Vagina (tissue), 2 donors: ENCODE results near the gene DVL2. TPM values are rescaled to one million over a fixed set of nuclear protein-coding genes. Genes with fewer than 3 reads are reported as not detected.
A peak's percentile ranks its signal among the peaks of the same experiment; 100 is the strongest.

Experiments used
- DNase-seq, 2 donors: peaks; one replicate each; pipeline ENCODE4 v3.0.0-alpha.2; 2017; ENCODE audit errors: extremely low spot score in 2 of 2
- H3K27ac ChIP-seq: fragments of 200-600 bp; sonication (generic); one replicate; pipeline ENCODE4 v1.5.1; 2019
- H3K27me3 ChIP-seq: fragments of 200-600 bp; sonication (generic); one replicate; pipeline ENCODE4 v1.5.1; 2019
- H3K36me3 ChIP-seq, 2 donors: fragments of 200-600 bp; sonication (generic); one replicate each; pipeline ENCODE4 v1.5.1; 2017 to 2019
- H3K4me1 ChIP-seq: fragments of 200-600 bp; sonication (generic); one replicate; pipeline ENCODE4 v1.5.1; 2019
- H3K4me3 ChIP-seq, 2 donors: fragments of 200-600 bp; sonication (generic); 1 replicate in 1 of 2; 2 replicates in 1 of 2; pipeline ENCODE4 v1.5.1; 2016 to 2019
- H3K9me3 ChIP-seq: fragments of 200-600 bp; sonication (generic); one replicate; pipeline ENCODE4 v1.5.1; 2019
- CTCF ChIP-seq, 3 experiments: fragments of 450-650 bp in 2 of 3; fragments of 200-600 bp in 1 of 3; sonication (generic) in 1 of 3; IDR thresholded peaks; one replicate each; pipeline ENCODE4 v1.5.1; 2017 to 2019; ENCODE audit warnings: antibody characterized with exemption in 3 of 3, mild to moderate bottlenecking in 2 of 3, moderate library complexity in 2 of 3
- POLR2A ChIP-seq, 2 donors: fragments of 450-650 bp; IDR thresholded peaks; one replicate each; pipeline ENCODE4 v1.6.1; 2017; ENCODE audit warnings: antibody characterized with exemption in 2 of 2, mild to moderate bottlenecking in 2 of 2, moderate library complexity in 2 of 2
- POLR2AphosphoS5 ChIP-seq, 2 donors: sonication (generic); formaldehyde crosslinking; IDR thresholded peaks; one replicate each; pipeline ENCODE4 v1.9.0; 2017; ENCODE audit warnings: antibody characterized with exemption in 2 of 2, mild to moderate bottlenecking in 2 of 2, low read depth in 1 of 2; ENCODE audit not compliant: insufficient read depth in 1 of 2
- intact Hi-C: fragments of 100-400 bp; cut with DNase I; formaldehyde crosslinking; loops from one replicate; pipeline ENCODE4 v1.15.1; 2023
- total RNA-seq: library from RNA; depleted of rRNA; stranded (reverse); fragments of >200 nt; gene quantifications from one replicate; pipeline ENCODE4 v1.2.3, GENCODE V29; 2016

The DVL2 gene
- total RNA-seq, 1 donor from 2014 or later: 53.0 TPM

GRCh38 chr17:7218758-7219157 is 15.6 kb downstream of the DVL2 start:
- no peak for TF ChIP-seq POLR2A (IDR thresholded peaks at IDR 0.05)
- TF ChIP-seq CTCF (IDR thresholded peaks at IDR 0.05): no peak
- TF ChIP-seq POLR2AphosphoS5 (IDR thresholded peaks at IDR 0.05; ENCODE audit: insufficient read depth in 1 of 2, low read depth in 1 of 2): no peak
- H3K4me1 ChIP-seq: peaks cover 79% of the 10 kb centered on the region

GRCh38 chr17:7218166-7218565 is 16.2 kb downstream of the DVL2 start:
- Histone ChIP-seq H3K4me1 (peaks cover 81% of the 10 kb centered on the region), H3K27ac (peak overlapping the region; percentile 99), H3K9me3 (no peaks in the 10 kb centered on the region), H3K4me3 (peak overlapping the region; percentile 54 to 55), H3K27me3 (no peaks in the 10 kb centered on the region), H3K36me3 (peaks cover 0 to 8% of the 10 kb centered on the region in 2 donors)
- TF ChIP-seq POLR2AphosphoS5 (IDR thresholded peaks at IDR 0.05; ENCODE audit: insufficient read depth in 1 of 2, low read depth in 1 of 2) (no peak), CTCF (IDR thresholded peaks at IDR 0.05) (no peak)
- DNase-seq: no peak
- intact Hi-C loops: no loop called here

More at GRCh38 chr17:7218758-7219157, 15.6 kb downstream of the DVL2 start:
- intact Hi-C loops: no loop called here
- Histone ChIP-seq H3K27me3 (no peaks in the 10 kb centered on the region), H3K4me3 (no peak overlapping the region), H3K36me3 (peaks cover 0 to 14% of the 10 kb centered on the region in 2 donors), H3K27ac (peak overlapping the region; percentile 99), H3K9me3 (no peaks in the 10 kb centered on the region)
- DNase-seq: no peak

GRCh38 chr17:7217113-7217987 is 17.0 kb downstream of the DVL2 start:
- DNase-seq: no peak
- no peak for TF ChIP-seq POLR2AphosphoS5 (IDR thresholded peaks at IDR 0.05; ENCODE audit: insufficient read depth in 1 of 2, low read depth in 1 of 2)
- no peaks in the 10 kb centered on the region for H3K9me3 ChIP-seq
- peak overlapping the region; percentile 99 for H3K27ac ChIP-seq
- no peaks in the 10 kb centered on the region for H3K27me3 ChIP-seq
- peak overlapping the region; percentile 54 to 55 for H3K4me3 ChIP-seq
- intact Hi-C loops: no loop called here
- peaks cover 76% of the 10 kb centered on the region for H3K4me1 ChIP-seq
- H3K36me3 ChIP-seq: no peaks in the 10 kb centered on the region

GRCh38 chr17:7216242-7217112 is 17.8 kb downstream of the DVL2 start:
- Histone ChIP-seq H3K4me1 (peaks cover 73% of the 10 kb centered on the region), H3K27me3 (no peaks in the 10 kb centered on the region), H3K9me3 (no peaks in the 10 kb centered on the region), H3K36me3 (no peaks in the 10 kb centered on the region), H3K27ac (peak overlapping the region; percentile 99), H3K4me3 (peak overlapping the region; percentile 54 to 55)
- intact Hi-C loops: no loop called here
- no peak for DNase-seq
- TF ChIP-seq POLR2A (IDR thresholded peaks at IDR 0.05) (no peak), CTCF (IDR thresholded peaks at IDR 0.05) (no peak), POLR2AphosphoS5 (IDR thresholded peaks at IDR 0.05; ENCODE audit: insufficient read depth in 1 of 2, low read depth in 1 of 2) (no peak)

- Histone ChIP-seq H3K4me1 (peaks cover 72% of the 10 kb centered on the region), H3K36me3 (no peaks in the 10 kb centered on the region), H3K27ac (peak overlapping the region; percentile 99), H3K9me3 (no peaks in the 10 kb centered on the region), H3K4me3 (peak overlapping the region; percentile 54 to 55), H3K27me3 (no peaks in the 10 kb centered on the region)
- TF ChIP-seq CTCF (IDR thresholded peaks at IDR 0.05) (no peak), POLR2A (IDR thresholded peaks at IDR 0.05) (no peak), POLR2AphosphoS5 (IDR thresholded peaks at IDR 0.05; ENCODE audit: insufficient read depth in 1 of 2, low read depth in 1 of 2) (no peak)
- no peak for DNase-seq
- intact Hi-C loops: no loop called here
These were observed 18.6 kb downstream of the DVL2 start for GRCh38 chr17:7215652-7216180.
